ENCODE data around the gene SPATA32. TPM values are rescaled to one million over a fixed set of nuclear protein-coding genes. Genes with fewer than 3 reads are reported as not detected.

SPATA32 gene
- total RNA-seq, 2 donors from 2014 or later, result 1.0 TPM; not detected in 1

- Histone ChIP-seq H3K4me3 (no peak overlapping the region), H3K27ac (no peak overlapping the region), H3K4me1 (peaks cover 44% of the 10 kb centered on the region), H3K36me3 (replicated peaks in 1 of 2; ENCODE audit: insufficient read depth in 1 of 2, low read depth in 2 of 2) (peaks cover 0 to 18% of the 10 kb centered on the region in 2 donors), H3K27me3 (no peaks in the 10 kb centered on the region), H3K9me3 (no peaks in the 10 kb centered on the region)
- no peak for DNase-seq
- intact Hi-C loops (cut with DNase I), result no loop called here
- TF ChIP-seq, protein P1, sequence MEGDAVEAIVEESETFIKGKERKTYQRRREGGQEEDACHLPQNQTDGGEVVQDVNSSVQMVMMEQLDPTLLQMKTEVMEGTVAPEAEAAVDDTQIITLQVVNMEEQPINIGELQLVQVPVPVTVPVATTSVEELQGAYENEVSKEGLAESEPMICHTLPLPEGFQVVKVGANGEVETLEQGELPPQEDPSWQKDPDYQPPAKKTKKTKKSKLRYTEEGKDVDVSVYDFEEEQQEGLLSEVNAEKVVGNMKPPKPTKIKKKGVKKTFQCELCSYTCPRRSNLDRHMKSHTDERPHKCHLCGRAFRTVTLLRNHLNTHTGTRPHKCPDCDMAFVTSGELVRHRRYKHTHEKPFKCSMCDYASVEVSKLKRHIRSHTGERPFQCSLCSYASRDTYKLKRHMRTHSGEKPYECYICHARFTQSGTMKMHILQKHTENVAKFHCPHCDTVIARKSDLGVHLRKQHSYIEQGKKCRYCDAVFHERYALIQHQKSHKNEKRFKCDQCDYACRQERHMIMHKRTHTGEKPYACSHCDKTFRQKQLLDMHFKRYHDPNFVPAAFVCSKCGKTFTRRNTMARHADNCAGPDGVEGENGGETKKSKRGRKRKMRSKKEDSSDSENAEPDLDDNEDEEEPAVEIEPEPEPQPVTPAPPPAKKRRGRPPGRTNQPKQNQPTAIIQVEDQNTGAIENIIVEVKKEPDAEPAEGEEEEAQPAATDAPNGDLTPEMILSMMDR (IDR thresholded peaks at IDR 0.05), result no peak
- no peak for TF ChIP-seq POLR2A (IDR thresholded peaks at IDR 0.05)
- no peak for ATAC-seq
- WGBS, 2 donors, result 91 to 100% methylated on average over 2 to 5 of the region's 5 CpGs
Observed at GRCh38 chr17:45286286-45286685, 24.4 kb upstream of the SPATA32 start.

GRCh38 chr17:45284176-45285140 lies 22.6 kb upstream of the SPATA32 start:
- H3K4me3 ChIP-seq, result no peak overlapping the region
- H3K27ac ChIP-seq, result peak overlapping the region in 1 of 4 donors; percentile 17
- intact Hi-C loops (cut with DNase I), result no loop called here
- peak in 2 of 4 donors; percentile 46 to 76 for DNase-seq
- WGBS, 2 donors, result 80 to 89% methylated on average over 15 to 20 of the region's 21 CpGs
- no peaks in the 10 kb centered on the region for H3K9me3 ChIP-seq
- no peak for TF ChIP-seq POLR2A (IDR thresholded peaks at IDR 0.05)
- TF ChIP-seq, protein P1 (IDR thresholded peaks at IDR 0.05), result peak in 3 of 7 experiments; percentile 3 to 28 (median 12)
- ATAC-seq, result peak; percentile 28
- H3K4me1 ChIP-seq, result peaks cover 33% of the 10 kb centered on the region
- H3K27me3 ChIP-seq, result no peaks in the 10 kb centered on the region
- peaks cover 0 to 18% of the 10 kb centered on the region in 2 donors for H3K36me3 ChIP-seq (replicated peaks in 1 of 2; ENCODE audit: insufficient read depth in 1 of 2, low read depth in 2 of 2)

DNA sequence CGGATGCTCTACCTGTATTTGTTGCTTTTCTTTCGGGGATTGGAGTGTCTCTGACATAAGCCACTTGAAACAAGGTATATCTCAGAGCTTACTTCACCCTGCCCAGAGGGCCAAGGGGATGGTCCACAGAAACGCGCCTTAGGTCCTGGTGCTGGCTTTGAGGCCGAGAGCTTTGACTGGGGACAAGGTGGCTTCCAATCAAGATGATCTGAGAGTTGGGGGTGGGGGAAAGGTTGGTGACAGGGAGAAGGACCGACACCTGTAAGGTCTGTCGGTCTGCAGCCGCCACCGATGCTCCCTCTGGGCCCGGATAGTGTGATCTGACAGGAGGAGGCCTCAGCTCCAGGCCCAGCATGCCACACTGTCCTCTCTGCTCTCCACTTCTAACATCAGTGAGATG lies 21.8 kb upstream of the SPATA32 start:
- DNase-seq (no peak), ATAC-seq (no peak)
- no peaks in the 10 kb centered on the region for H3K9me3 ChIP-seq
- no peak for TF ChIP-seq POLR2A (IDR thresholded peaks at IDR 0.05)
- TF ChIP-seq, protein P1 (IDR thresholded peaks at IDR 0.05), result no peak
- WGBS, 2 donors, result 74 to 82% methylated on average over 8 to 10 of the region's 10 CpGs
- peaks cover 31% of the 10 kb centered on the region for H3K4me1 ChIP-seq
- intact Hi-C loops (cut with DNase I), result no loop called here
- H3K27ac ChIP-seq, result no peak overlapping the region
- H3K27me3 ChIP-seq, result no peaks in the 10 kb centered on the region
- H3K4me3 ChIP-seq, result no peak overlapping the region
- H3K36me3 ChIP-seq (replicated peaks in 1 of 2; ENCODE audit: insufficient read depth in 1 of 2, low read depth in 2 of 2), result peaks cover 0 to 18% of the 10 kb centered on the region in 2 donors

DNA sequence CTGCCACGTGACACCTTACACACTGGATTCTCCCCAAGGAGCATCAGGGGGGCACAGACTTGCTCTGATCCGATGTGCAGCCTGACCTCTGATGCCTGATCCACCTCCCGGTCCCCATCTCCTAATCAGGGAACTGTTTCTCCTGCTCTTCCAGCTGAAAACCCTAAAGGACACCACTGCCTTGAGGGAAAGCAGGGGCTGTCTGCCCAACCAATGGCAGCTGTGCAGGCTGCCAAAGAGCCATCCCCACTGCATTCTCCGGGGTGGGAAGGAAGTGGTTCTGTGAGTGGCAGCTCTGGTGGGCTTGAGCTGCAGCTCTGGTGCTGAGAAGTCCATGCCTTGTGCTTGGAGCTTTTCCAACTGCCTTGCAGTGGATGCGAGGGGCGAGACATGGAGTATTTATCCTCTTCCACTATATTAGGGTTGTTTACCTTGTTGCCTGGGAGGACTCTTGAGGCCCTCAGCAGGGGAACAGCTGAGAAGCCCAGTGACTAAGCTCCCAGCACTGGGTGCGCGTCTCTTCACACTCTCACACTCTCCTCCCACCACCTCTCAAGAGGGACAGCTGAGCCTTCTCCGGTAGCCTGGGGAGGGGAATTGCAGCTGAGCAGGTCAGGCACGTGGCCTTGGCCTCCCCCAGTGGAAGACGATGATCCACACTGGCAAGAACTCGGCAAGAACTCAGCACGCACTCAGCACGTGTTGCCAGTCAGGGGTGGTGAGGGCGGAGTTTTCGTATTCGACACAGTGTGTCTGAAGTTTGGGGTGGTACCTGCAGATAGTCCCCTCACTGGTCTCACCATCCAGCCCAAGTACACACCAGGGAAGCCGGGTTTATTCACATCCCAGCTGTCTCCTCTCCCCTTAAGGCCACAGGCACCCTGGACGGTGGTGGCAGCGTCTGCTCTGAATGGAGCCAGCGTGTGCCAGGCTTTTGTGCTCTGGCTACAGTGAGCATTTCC lies 21.1 kb upstream of the SPATA32 start:
- no peaks in the 10 kb centered on the region for H3K27me3 ChIP-seq
- peaks cover 0 to 18% of the 10 kb centered on the region in 2 donors for H3K36me3 ChIP-seq (replicated peaks in 1 of 2; ENCODE audit: insufficient read depth in 1 of 2, low read depth in 2 of 2)
- no peak overlapping the region for H3K4me3 ChIP-seq
- WGBS, 2 donors, result 77 to 80% methylated on average over 17 to 21 of the region's 21 CpGs
- ATAC-seq (no peak), DNase-seq (peak in 3 of 4 donors; percentile 37 to 42 (median 38))
- intact Hi-C loops (cut with DNase I), result no loop called here
- peak overlapping the region in 1 of 4 donors; percentile 10 for H3K27ac ChIP-seq
- no peak for TF ChIP-seq POLR2A (IDR thresholded peaks at IDR 0.05)
- TF ChIP-seq, protein P1 (IDR thresholded peaks at IDR 0.05), result no peak
- no peaks in the 10 kb centered on the region for H3K9me3 ChIP-seq
- H3K4me1 ChIP-seq, result peaks cover 31% of the 10 kb centered on the region

Measured in body of pancreas (tissue), 4 donors.